Activated CD4-positive, alpha-beta T cell treated with anti-CD3 and anti-CD28 coated beads for 4 hours (primary cell): Measurements from ENCODE around the gene SKI.

Experiments
- DNase-seq, 2 donors: peaks; one replicate each; pipeline ENCODE4 v3.0.0-alpha.2; 2020

Gene SKI

GRCh38 chr1:2298685-2299084 lies 70.6 kb downstream of the SKI start:
- no peak for DNase-seq

- DNase-seq, result no peak
These were observed 71.1 kb downstream of the SKI start for GRCh38 chr1:2299131-2299627.

- peak; percentile 76 to 77 for DNase-seq
These were observed 72.1 kb downstream of the SKI start for GRCh38 chr1:2300004-2300771.

- peak; percentile 83 to 87 for DNase-seq
These were observed 72.9 kb downstream of the SKI start for GRCh38 chr1:2300851-2301606.

GRCh38 chr1:2301607-2302291 lies 73.6 kb downstream of the SKI start:
- no peak for DNase-seq

- no peak for DNase-seq
These were observed 74.3 kb downstream of the SKI start for GRCh38 chr1:2302292-2302925.

- no peak for DNase-seq
These were observed 75.1 kb downstream of the SKI start for GRCh38 chr1:2303016-2303775.

- DNase-seq, result no peak
These were observed 75.7 kb downstream of the SKI start for GRCh38 chr1:2303781-2304180.

- DNase-seq, result no peak
These were observed 76.2 kb downstream of the SKI start for GRCh38 chr1:2304282-2304681.

GRCh38 chr1:2304921-2305681 lies 77.0 kb downstream of the SKI start:
- no peak for DNase-seq

- DNase-seq, result no peak
These were observed 78.2 kb downstream of the SKI start for GRCh38 chr1:2306151-2306978.

- DNase-seq, result no peak
These were observed 79.0 kb downstream of the SKI start for GRCh38 chr1:2307064-2307605.

GRCh38 chr1:2307972-2308371 lies 79.9 kb downstream of the SKI start:
- no peak for DNase-seq

GRCh38 chr1:2308844-2309243 lies 80.7 kb downstream of the SKI start:
- DNase-seq, result no peak

- DNase-seq, result no peak
These were observed 82.4 kb downstream of the SKI start for GRCh38 chr1:2310332-2311183.

GRCh38 chr1:2311184-2312032 lies 83.3 kb downstream of the SKI start:
- peak; percentile 61 to 62 for DNase-seq

GRCh38 chr1:2312160-2312514 lies 84.0 kb downstream of the SKI start:
- no peak for DNase-seq
